ENCODE measurements around the gene RNF123.
A peak's percentile ranks its signal among the peaks of the same experiment; 100 is the strongest.
"Not testable (repeated sequence)": the region's sequence is repeated elsewhere in the genome, so short reads cannot be mapped to it uniquely, and the experiment has no call there.

RNF123 gene

GRCh38 chr3:49720855-49721595, 31.7 kb downstream of the RNF123 start:
- DNase-seq (ENCODE audit: low spot score): no peak

- DNase-seq (ENCODE audit: low spot score): no peak
Measured at GRCh38 chr3:49721596-49721895, 32.2 kb downstream of the RNF123 start.

GRCh38 chr3:49721896-49722781, 32.8 kb downstream of the RNF123 start:
- no peak for DNase-seq (ENCODE audit: low spot score)

DNA sequence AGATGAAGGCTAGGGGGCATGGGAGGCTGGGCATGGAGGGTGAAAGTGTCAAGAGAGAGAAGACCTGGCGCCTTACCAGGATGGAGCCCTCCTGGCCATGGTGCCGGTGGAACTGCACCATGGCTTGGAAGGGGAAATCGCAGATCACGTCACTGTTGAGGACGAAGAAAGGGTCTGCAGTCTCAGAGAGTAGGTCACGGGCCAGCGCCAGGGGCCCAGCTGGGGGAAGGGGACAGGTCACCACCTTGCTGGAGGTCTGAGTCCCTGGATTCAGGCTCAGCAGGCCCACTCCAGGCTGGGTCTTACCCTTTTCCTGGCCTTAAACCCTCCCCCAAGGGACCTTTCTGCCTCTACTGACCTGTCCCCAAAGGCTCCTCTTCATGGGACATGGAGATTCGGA, 33.5 kb downstream of the RNF123 start:
- DNase-seq (ENCODE audit: low spot score): no peak

- DNase-seq (ENCODE audit: low spot score): peak; percentile 65
Measured at GRCh38 chr3:49723296-49723627, 33.9 kb downstream of the RNF123 start.

GRCh38 chr3:49723628-49724551, 34.5 kb downstream of the RNF123 start, which contains the start of gene GMPPB:
Gene GMPPB (minus strand): TSS chr3:49723951. CDS start chr3:49723726, 225 bp downstream.
- DNase-seq (ENCODE audit: low spot score): peak; percentile 98

GRCh38 chr3:49724586-49724985, 35.2 kb downstream of the RNF123 start:
- DNase-seq (ENCODE audit: low spot score): peak; percentile 50

- no peak for DNase-seq (ENCODE audit: low spot score)
Measured at GRCh38 chr3:49725906-49726681, 36.7 kb downstream of the RNF123 start.

- DNase-seq (ENCODE audit: low spot score): peak; percentile 54
Measured at GRCh38 chr3:49727154-49727923, 38.0 kb downstream of the RNF123 start.

- no peak for DNase-seq (ENCODE audit: low spot score)
Measured at GRCh38 chr3:49727924-49728361, 38.6 kb downstream of the RNF123 start.

DNA sequence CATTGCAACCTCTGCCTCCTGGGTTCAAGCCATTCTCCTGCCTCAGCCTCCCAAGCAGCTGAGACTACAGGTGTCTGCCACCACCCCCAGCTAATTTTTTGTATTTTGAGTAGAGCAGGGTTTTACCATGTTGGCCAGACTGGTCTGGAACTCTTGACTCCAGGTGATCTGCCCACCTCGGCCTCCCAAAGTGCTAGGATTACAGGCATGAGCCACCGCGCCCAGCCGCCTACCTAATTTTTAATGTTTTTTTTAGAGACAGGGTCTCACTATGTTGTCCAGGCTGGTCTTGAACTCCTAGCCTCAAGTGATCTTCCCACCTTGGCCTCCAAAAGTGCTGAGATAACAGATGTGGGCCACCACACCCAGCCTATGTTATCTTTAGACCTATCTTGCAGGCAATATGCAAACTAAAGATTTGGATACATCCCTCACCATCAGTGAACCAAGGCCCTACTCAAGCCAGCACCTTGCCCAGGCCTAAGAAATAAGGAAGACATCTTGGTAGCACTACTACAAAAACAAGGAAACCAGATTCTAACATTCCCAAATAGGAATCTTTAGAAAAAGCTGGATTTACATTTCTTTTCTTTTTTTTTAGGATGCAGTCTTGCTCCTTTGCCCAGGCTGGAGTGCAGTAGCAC, 40.7 kb downstream of the RNF123 start:
- no peak for DNase-seq (ENCODE audit: low spot score)

DNA sequence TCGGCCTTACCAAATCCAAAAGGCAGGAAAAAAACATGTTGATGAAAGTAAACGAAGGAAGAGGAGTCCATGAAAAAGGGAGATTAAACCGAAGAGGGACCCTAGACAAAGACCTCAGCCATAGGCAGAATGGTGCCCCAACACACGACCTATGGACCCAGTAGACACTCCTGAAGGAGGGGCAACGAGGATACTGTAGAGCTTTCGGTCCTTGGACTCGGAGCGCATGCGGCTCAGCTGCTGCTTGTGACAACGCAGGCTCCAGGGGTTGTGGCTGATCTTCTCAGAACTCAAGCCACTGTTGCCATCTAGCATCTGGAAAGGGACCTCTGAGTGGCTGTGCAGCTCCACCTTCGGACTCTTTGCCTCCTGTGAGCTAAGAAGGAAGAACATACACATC, 43.2 kb downstream of the RNF123 start:
- DNase-seq (ENCODE audit: low spot score): no peak

DNA sequence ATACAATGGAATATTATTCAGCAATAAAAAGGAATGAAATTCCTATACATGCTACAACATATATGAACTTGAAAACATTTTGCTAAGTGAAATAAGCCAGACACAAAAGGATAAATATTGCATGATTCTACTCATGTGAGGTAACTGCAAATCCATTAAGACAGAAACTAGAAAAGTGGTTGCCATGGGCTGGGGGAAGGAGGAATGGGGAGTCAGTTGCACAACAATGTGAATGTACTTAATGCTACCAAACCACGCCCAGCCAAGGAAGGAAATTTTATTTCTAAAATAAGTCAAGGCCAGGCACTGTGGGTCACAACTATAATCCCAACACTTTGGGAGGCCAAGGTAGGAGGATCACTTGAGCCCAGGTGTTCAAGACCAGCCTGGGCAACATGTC, 44.2 kb downstream of the RNF123 start:
- DNase-seq (ENCODE audit: low spot score): no peak

DNA sequence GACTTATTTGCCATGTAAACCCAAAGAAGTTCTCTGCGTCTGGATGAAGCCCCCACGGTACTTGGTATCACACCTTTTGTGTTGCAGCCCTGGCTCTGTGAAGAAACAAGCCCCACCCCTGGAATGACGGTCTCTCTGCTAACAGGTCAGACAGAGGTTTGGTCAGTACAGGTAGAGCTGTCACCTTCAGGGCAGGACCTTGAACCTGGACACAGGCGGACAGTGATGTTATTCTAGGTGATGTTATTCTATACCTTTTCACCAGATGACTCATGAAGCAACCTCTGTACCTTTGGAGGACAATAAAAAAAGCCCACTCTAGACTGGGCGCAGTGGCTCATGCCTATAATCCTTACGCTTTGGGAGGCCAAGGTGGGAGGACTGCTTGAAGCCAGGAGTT, 45.4 kb downstream of the RNF123 start:
- DNase-seq (ENCODE audit: low spot score): no peak

DNA sequence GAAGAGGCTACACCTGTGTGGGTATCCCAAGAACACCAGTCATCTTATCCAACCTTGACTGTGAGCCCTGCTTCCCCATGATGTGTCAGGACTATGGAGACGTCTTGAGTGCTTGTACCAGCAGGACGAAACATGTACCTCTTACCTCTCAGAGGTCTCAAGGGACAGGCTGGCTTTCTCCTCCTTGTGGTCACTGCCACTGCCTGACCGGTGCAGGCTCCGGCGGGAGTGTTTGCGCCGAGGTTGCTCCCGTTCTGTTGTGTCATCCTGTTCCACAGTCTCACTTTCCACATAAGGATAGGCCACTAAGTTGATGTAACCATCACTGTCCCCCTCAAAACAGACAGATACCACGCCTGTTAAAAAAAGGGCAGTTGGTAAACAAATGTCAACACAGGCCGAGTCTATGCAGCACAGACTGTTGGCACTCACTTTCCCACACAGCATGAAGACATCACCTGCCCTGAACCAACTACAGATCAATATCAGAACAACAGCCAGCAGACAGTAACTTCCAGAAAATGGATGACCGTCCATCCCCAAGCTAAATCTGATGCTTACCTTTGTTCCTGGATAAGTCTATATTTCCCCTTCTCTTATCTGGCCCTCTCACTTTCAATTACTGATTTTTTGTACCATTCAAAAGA, 48.8 kb downstream of the RNF123 start:
- no peak for DNase-seq (ENCODE audit: low spot score)

- no peak for DNase-seq (ENCODE audit: low spot score)
Measured at GRCh38 chr3:49740427-49740826, 51.1 kb downstream of the RNF123 start.

- DNase-seq (ENCODE audit: low spot score): no peak
Measured at GRCh38 chr3:49745986-49746385, 56.6 kb downstream of the RNF123 start.

- DNase-seq (ENCODE audit: low spot score): no peak
Measured at GRCh38 chr3:49747792-49748480, 58.6 kb downstream of the RNF123 start.

GRCh38 chr3:49748874-49749273, 59.5 kb downstream of the RNF123 start:
- DNase-seq (ENCODE audit: low spot score): not testable (repeated sequence)
